IPS-20b (cell line): ENCODE data around the gene DCDC2B.
A peak's percentile ranks its signal among the peaks of the same experiment; 100 is the strongest.

ENCODE experiments used
- H3K27ac ChIP-seq: one replicate; pipeline ENCODE4 v1.5.1; 2013; ENCODE audit warnings: low read length
- H3K27me3 ChIP-seq: 2 replicates; pipeline ENCODE4 v1.6.1; 2013; ENCODE audit warnings: mild to moderate bottlenecking, low read length, inconsistent platforms; ENCODE audit not compliant: insufficient read depth
- H3K36me3 ChIP-seq: 2 replicates; pipeline ENCODE4 v1.6.1; 2013; ENCODE audit warnings: low read depth, mild to moderate bottlenecking, inconsistent platforms, low read length, moderate library complexity; ENCODE audit not compliant: insufficient read depth
- H3K4me1 ChIP-seq: 2 replicates; pipeline ENCODE4 v1.6.1; 2013; ENCODE audit warnings: mild to moderate bottlenecking, control low read depth, inconsistent platforms, low read length, moderate library complexity; ENCODE audit not compliant: insufficient read depth
- H3K4me3 ChIP-seq: 2 replicates; pipeline ENCODE4 v1.5.1; 2013; ENCODE audit warnings: mild to moderate bottlenecking, low read length, inconsistent platforms
- H3K9ac ChIP-seq: 2 replicates; pipeline ENCODE4 v1.6.1; 2013; ENCODE audit warnings: low read depth, mild to moderate bottlenecking, inconsistent platforms, low read length, moderate library complexity
- H3K9me3 ChIP-seq: 2 replicates; pipeline ENCODE4 v1.6.1; 2013; ENCODE audit warnings: mild to moderate bottlenecking, low read depth, low read length, inconsistent platforms; ENCODE audit not compliant: insufficient read depth

DCDC2B gene

GRCh38 chr1:32181563-32181962 lies 27.3 kb upstream of the DCDC2B start:
- H3K36me3 ChIP-seq: peaks cover 53% of the 10 kb centered on the region
- no peak overlapping the region for H3K27ac ChIP-seq
- 0 out of 2 replicates have a peak overlapping the region, but pooled peaks have one; percentile 94 for H3K9ac ChIP-seq
- no peaks in the 10 kb centered on the region for H3K27me3 ChIP-seq
- peaks cover 17% of the 10 kb centered on the region for H3K4me1 ChIP-seq
- H3K4me3 ChIP-seq: 0 out of 2 replicates have a peak overlapping the region, but pooled peaks have one; percentile 92
- no peaks in the 10 kb centered on the region for H3K9me3 ChIP-seq

GRCh38 chr1:32182060-32182459 lies 26.8 kb upstream of the DCDC2B start:
- no peak overlapping the region for H3K27ac ChIP-seq
- peaks cover 58% of the 10 kb centered on the region for H3K36me3 ChIP-seq
- no peaks in the 10 kb centered on the region for H3K27me3 ChIP-seq
- no peaks in the 10 kb centered on the region for H3K9me3 ChIP-seq
- no peak overlapping the region for H3K4me3 ChIP-seq
- H3K4me1 ChIP-seq: peaks cover 17% of the 10 kb centered on the region
- no peak overlapping the region for H3K9ac ChIP-seq

DNA sequence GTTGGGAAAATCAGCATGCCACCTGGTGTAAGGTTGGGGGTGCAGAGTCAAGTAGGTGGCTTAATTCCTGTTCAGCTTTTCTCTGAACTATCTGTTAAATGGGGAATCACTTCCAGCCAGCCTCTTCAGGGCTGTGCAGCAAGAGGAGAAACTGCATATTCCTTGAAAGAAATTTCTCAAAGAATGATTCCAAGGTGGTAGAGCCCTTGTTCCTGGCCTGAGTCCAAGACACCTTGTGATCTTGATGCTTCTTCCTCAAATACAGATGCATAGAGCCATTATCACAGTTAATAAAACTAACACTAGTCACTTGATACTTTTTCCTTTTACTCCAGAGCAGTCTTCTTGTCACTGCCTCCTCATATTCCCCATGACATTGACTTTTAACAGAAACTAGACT lies 24.2 kb upstream of the DCDC2B start:
- Histone ChIP-seq H3K4me3 (no peak overlapping the region), H3K9me3 (no peaks in the 10 kb centered on the region), H3K4me1 (0 out of 2 replicates have a peak, but pooled peaks cover 3% of the 10 kb centered on the region), H3K9ac (no peak overlapping the region), H3K36me3 (peaks cover 84% of the 10 kb centered on the region), H3K27ac (no peak overlapping the region), H3K27me3 (no peaks in the 10 kb centered on the region)

DNA sequence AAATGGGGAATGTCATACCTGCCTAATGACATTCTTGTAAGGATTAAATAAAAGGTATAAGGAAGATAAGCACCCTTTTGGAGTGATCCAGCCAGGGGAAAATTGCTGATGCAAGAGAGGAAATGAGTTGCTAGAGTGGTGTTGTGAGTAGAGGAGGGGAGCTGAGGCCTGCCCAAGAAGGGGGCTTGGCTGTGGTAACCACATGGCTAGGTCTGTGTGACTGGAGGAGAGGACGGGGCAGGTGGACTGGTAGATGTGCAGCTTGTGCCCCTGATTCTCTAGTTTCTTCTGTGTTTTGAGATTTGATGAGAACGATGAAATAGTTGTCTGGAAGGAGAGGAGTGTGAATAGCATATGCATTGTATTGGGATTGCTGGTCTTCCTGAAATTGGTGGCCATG lies 22.8 kb upstream of the DCDC2B start:
- no peaks in the 10 kb centered on the region for H3K4me1 ChIP-seq
- peaks cover 91% of the 10 kb centered on the region for H3K36me3 ChIP-seq
- H3K4me3 ChIP-seq: no peak overlapping the region
- H3K9ac ChIP-seq: no peak overlapping the region
- H3K27ac ChIP-seq: no peak overlapping the region
- H3K27me3 ChIP-seq: no peaks in the 10 kb centered on the region
- no peaks in the 10 kb centered on the region for H3K9me3 ChIP-seq

DNA sequence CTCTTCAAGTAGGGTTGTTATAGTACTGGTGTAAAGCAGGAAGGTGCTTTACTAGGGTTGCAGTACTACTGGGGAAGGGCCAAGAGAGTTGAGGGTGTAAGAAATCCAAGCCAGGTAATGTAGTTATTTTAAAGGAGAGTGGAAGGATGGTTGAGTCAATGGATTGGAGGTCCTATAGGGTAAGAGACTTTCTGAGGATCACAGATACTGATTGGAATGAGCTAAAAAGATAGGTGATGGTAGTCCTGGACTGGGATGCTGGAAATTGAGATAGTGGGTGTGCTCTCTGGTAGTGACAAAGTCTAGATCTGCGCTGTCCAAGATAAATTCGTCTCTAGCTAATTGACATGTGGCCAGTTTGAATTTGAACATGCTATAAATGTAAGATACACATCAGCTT lies 22.4 kb upstream of the DCDC2B start:
- no peaks in the 10 kb centered on the region for H3K9me3 ChIP-seq
- H3K27ac ChIP-seq: no peak overlapping the region
- H3K36me3 ChIP-seq: peaks cover 91% of the 10 kb centered on the region
- H3K4me3 ChIP-seq: no peak overlapping the region
- H3K4me1 ChIP-seq: no peaks in the 10 kb centered on the region
- no peak overlapping the region for H3K9ac ChIP-seq
- H3K27me3 ChIP-seq: no peaks in the 10 kb centered on the region

DNA sequence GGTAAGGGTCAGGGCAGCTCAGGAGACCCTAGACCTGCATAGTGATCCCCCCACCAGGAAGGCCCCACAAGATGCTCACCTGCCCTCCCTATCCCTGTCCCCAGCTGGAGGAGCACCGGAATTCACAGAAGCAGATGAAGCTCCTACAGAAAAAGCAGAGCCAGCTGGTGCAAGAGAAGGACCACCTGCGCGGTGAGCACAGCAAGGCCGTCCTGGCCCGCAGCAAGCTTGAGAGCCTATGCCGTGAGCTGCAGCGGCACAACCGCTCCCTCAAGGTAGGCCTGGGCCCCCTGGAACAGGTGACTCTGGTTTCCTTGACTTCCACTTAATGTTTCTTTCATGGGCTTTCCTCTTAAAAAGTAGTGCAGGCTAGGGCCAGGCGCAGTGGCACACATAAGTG lies 21.0 kb upstream of the DCDC2B start:
- Histone ChIP-seq H3K9me3 (no peaks in the 10 kb centered on the region), H3K4me1 (no peaks in the 10 kb centered on the region), H3K4me3 (no peak overlapping the region), H3K27ac (no peak overlapping the region), H3K27me3 (no peaks in the 10 kb centered on the region), H3K9ac (no peak overlapping the region), H3K36me3 (peaks cover 91% of the 10 kb centered on the region)

DNA sequence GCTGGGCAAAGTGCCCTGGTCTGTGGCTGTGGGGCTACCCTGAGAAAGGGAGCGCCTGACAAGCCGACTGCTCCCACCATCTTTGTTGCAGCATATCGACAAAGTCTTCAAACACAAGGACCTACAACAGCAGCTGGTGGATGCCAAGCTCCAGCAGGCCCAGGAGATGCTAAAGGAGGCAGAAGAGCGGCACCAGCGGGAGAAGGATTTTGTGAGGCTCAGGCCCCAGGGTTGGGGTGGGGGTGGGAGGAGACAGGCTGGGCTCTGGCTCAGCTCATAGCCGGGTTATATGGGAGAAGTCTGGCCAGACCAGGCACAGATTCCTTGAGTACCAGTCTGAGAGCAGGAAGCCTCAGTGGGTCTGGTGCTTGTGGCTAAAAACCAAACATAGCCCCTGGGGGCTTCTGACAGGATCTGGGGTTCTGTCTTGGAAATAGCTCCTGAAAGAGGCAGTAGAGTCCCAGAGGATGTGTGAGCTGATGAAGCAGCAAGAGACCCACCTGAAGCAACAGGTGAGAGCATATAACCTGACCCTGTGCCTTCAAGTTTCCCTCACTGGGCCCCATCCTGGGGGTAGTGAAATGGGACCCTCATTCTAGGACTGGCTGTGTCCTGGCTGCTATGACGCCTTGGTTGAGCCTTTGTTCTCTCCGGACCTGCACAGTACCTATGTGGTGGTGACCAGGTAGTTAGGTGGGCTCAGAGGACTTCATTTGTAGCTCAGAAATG lies 16.5 kb upstream of the DCDC2B start:
- no peak overlapping the region for H3K4me3 ChIP-seq
- no peaks in the 10 kb centered on the region for H3K9me3 ChIP-seq
- no peaks in the 10 kb centered on the region for H3K4me1 ChIP-seq
- H3K9ac ChIP-seq: no peak overlapping the region
- H3K27me3 ChIP-seq: no peaks in the 10 kb centered on the region
- H3K27ac ChIP-seq: no peak overlapping the region
- H3K36me3 ChIP-seq: peaks cover 100% of the 10 kb centered on the region

GRCh38 chr1:32194984-32195383 lies 13.9 kb upstream of the DCDC2B start:
- no peak overlapping the region for H3K9ac ChIP-seq
- H3K27ac ChIP-seq: no peak overlapping the region
- peaks cover 89% of the 10 kb centered on the region for H3K36me3 ChIP-seq
- no peak overlapping the region for H3K4me3 ChIP-seq
- no peaks in the 10 kb centered on the region for H3K27me3 ChIP-seq
- peaks cover 15% of the 10 kb centered on the region; the same call in 1 of the 2 replicates for H3K4me1 ChIP-seq
- H3K9me3 ChIP-seq: no peaks in the 10 kb centered on the region

GRCh38 chr1:32195531-32195930 lies 13.4 kb upstream of the DCDC2B start:
- no peak overlapping the region for H3K4me3 ChIP-seq
- H3K9ac ChIP-seq: no peak overlapping the region
- no peak overlapping the region for H3K27ac ChIP-seq
- peaks cover 84% of the 10 kb centered on the region for H3K36me3 ChIP-seq
- no peaks in the 10 kb centered on the region for H3K9me3 ChIP-seq
- peaks cover 16% of the 10 kb centered on the region; the same call in 1 of the 2 replicates for H3K4me1 ChIP-seq
- H3K27me3 ChIP-seq: no peaks in the 10 kb centered on the region

DNA sequence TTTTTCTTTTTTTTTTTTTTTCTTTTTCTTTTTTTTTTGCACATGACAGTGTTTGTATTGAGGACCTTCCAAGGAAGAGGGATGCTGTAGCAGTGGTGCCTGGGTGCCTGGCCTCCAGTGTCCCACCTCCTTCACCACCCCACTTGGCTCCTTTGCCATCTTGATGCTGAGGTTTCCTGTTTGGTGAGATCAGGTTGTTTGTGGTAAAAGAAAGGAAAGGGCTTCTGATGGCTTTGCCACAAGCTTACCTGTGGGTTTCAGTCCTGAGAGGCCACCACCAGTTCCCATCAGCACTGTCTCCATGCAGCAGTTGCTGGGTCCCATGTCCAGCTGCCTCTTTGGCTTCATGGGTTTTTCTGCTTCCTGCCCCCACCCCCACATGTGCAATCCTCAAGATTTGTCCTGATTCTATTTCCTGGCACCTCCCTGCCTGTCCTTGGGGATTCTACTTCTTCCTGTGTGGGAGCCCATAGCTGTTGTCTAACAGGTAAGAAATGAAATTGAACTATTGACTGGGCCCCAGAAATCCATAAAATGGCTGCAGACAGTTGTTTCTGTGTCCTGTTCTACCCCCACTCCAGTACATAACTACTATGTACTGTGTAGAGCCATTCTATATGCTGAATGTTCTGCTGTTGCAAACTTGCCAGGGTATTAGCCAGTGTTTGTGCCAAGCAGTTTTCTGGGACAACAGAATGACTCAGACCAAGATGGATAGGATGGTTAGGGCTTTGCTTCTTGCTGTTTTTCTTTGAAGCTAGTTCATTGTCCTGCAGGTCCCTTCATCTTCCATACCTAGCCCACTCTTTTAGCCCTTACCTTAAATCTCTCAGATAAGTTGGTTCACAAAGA lies 12.7 kb upstream of the DCDC2B start:
- Histone ChIP-seq H3K36me3 (peaks cover 77% of the 10 kb centered on the region), H3K4me1 (peaks cover 16% of the 10 kb centered on the region; the same call in 1 of the 2 replicates), H3K27me3 (no peaks in the 10 kb centered on the region), H3K27ac (no peak overlapping the region), H3K9me3 (no peaks in the 10 kb centered on the region), H3K4me3 (no peak overlapping the region), H3K9ac (no peak overlapping the region)

- no peak overlapping the region for H3K27ac ChIP-seq
- H3K36me3 ChIP-seq: peaks cover 68% of the 10 kb centered on the region
- peaks cover 22% of the 10 kb centered on the region; the same call in 1 of the 2 replicates for H3K4me1 ChIP-seq
- no peak overlapping the region for H3K4me3 ChIP-seq
- 0 out of 2 replicates have a peak, but pooled peaks cover 3% of the 10 kb centered on the region for H3K27me3 ChIP-seq
- H3K9ac ChIP-seq: no peak overlapping the region
- H3K9me3 ChIP-seq: no peaks in the 10 kb centered on the region
These were observed 11.8 kb upstream of the DCDC2B start for GRCh38 chr1:32197074-32197473.
